Activated CD4-positive, alpha-beta T cell treated with anti-CD3 and anti-CD28 coated beads for 48 hours (primary cell): ENCODE results near the gene GPR135.

Source experiments
- DNase-seq: peaks from one replicate; pipeline ENCODE4 v3.0.0-alpha.2; 2020

The GPR135 gene

DNA sequence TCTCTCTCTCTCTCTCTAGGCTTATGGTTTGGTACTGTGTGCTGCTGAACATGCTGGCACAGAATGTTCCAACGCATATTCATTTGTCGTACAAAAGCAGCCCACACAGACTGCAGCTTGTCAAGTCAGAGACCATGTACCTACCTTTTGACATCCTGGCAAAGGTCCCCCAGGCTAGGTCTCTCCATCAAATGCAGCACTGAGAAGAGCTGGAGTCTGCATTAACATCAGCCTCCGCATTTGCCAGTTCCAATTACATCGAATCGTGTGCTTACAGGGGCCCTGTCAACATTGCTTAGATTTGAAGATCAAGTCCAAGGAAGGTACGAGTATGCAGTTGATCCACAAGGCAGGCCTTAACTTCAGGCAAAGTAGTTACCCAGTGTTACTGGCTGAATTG is 47.9 kb downstream of the GPR135 start:
- no peak for DNase-seq

- no peak for DNase-seq
These were observed 49.2 kb downstream of the GPR135 start for GRCh38 chr14:59415836-59416602.
